HG02943 (cell line): ENCODE measurements around the gene KLHL13.
"Not testable (repeated sequence)": the region's sequence is repeated elsewhere in the genome, so short reads cannot be mapped to it uniquely, and the experiment has no call there.

Experiments
- ATAC-seq: cut with Tn5 transposase; IDR thresholded peaks from one replicate; pipeline ENCODE4 v1.9.1; 2021; ENCODE audit warnings: mild to moderate bottlenecking, low read depth, moderate library complexity; ENCODE audit not compliant: unreplicated experiment

Gene KLHL13, protein sequence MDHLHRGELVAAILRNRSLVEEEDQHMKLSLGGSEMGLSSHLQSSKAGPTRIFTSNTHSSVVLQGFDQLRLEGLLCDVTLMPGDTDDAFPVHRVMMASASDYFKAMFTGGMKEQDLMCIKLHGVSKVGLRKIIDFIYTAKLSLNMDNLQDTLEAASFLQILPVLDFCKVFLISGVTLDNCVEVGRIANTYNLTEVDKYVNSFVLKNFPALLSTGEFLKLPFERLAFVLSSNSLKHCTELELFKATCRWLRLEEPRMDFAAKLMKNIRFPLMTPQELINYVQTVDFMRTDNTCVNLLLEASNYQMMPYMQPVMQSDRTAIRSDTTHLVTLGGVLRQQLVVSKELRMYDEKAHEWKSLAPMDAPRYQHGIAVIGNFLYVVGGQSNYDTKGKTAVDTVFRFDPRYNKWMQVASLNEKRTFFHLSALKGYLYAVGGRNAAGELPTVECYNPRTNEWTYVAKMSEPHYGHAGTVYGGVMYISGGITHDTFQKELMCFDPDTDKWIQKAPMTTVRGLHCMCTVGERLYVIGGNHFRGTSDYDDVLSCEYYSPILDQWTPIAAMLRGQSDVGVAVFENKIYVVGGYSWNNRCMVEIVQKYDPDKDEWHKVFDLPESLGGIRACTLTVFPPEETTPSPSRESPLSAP

DNA sequence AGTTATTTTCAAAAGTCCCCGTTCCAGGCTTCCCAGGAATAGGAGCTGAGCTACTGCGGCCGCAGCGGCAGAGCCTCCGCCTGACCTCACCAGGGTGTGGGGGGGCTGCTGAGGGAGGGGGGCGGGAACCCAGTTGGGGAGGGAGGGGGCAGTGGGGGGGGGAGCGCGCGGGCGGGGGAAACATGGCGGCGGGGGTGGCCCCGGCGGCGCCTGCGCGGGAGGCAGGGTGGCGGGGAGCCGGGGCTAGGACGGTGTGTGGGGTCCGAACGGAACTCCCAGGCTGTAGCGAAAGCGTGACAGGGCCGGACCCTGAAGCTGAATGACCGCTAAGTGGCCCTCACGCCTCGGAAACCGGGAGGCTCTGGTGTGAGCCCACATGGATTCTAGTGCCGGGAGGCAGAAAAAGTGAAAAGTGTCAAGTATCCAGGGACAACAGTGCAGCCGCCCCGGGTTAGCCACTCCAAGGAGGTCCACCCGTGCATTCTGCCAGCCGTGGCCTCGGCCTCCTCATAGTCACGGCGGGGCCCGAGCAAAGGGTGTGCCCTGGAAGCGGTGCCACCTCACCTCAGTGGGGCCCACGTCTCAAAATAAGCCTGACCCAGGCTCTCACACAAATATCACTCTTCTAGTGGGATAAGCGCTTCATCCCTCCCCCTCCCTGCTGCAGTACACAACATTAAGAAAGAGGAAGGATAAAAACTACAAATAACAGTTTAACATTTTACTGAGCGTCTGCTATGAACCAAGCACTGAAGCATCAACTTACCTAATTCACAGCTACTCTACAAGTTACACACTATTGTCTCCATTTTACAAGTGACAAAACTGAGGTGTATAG, at the start of gene KLHL13:
Gene KLHL13 (minus strand): TSS at position 98 of the 838 bp plus-strand sequence. CDS start 88,337 bp downstream, outside the sequence.
- ATAC-seq = no peak

DNA sequence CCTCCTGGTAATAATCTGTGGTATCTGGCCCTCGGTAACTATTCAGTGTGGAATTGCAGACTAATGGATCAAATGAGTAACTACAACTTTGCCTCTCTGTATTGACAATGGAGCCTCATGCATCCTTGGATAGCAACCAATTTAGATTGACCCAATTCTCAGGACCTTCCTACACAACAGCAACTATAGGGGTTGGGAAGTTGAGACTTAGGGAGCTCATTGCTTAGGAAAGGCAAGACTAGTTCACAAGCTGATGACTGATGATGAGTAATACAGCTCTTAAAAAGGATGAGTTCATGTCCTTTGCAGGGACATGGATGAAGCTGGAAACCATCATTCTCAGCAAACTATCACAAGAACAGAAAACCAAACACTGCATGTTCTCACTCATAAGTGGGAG, 47.5 kb upstream of the KLHL13 start:
- ATAC-seq = no peak

DNA sequence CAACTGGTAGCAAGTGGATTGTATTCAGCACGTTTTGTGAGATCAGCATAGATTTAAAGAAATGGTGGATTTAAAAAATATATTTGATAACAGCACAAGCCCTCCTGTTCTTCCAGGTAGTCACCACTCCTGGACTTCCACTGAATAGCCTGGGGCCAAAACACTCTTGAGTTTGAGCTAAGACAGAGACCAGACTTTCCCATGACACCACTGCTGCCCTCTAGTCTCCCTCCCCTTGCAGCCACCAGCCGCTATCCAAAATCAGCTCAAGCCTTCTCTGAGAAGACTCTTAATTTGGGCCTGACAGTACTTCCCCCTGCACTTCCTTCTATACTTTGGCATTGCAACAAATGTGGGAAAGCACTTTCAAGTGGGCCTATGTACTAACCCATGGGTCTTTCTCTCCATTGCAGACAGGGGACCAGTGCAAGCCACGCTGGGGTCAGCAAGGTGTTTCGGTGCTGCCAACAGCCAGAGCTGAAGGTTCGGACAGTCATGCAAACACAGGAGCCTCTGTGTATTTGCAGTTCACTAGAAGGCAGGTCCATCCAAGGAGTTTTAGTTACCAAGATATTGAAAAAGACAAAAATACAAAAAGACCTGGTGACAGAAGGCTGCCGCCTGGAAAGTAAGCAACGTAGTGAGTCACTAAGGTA, 40.5 kb upstream of the KLHL13 start:
- ATAC-seq = no peak

DNA sequence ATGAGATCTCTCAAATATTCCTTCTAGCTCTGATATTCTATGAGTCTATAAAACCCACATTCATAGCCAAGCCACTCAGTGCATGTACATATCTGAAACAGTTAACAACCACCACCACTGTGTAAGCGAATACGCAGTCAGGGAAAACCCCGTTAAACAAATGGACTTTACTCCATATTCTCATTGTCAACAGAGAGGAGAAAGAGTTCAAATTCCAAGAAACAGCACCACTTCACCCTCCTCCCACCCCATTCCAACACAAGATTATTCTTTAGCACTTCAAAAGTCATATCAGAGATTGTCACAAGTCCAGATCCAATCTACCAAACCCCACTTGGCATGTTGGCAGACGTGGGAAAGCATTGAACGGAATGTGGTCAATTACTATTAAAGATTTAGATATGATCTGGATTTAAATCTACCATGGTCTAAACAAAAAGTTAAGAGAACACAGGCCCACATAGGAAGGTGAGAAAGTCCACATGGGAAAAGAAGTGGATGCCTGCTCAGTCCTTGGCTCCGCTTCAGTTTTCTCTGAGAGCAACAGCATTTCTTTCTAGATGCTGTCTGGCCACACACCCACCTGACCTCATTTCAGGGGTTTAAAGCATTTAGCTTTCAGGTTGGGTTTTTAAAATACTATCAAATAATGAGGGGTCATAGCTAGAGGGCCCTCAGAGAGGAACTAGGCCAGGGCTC, 39.8 kb upstream of the KLHL13 start:
- ATAC-seq = no peak

DNA sequence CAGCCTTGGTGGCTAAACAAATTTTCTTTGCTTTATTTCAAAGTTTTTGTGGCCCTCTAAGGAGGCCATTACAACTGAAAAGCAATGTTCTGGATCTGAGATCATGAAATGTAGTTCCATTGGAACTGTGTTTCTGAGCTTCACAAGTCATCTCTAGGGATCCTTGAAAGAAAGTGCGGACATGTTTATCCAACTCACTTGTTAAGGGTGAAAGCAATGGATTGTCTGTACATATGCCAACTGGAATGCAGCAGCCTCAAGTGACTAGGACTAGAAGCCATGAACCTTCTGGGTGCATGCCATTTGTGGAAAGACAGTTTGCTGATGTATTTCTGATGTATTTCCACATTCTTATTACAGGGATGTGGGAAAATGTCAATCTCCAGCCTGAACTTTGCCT, 36.7 kb upstream of the KLHL13 start:
- ATAC-seq = no peak

DNA sequence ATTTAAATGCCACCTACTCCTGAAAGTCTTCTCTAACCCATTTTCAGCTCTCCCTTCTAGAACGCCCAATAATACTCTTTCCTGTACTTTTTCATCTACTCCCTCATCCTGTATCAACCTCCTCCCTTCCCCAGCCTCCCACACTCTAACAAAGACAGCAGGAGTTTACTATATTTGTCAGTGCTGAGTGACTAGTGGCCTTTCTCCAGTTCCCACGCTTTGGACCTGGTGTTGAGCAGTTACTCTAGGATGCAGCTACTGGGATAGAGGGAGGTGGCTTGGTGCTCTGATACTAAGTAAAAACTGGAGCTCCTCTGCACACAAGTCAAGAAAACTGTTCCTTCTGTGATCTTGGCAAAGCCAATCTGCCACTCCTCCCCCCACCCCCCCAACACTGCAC, 36.1 kb upstream of the KLHL13 start:
- ATAC-seq = no peak

DNA sequence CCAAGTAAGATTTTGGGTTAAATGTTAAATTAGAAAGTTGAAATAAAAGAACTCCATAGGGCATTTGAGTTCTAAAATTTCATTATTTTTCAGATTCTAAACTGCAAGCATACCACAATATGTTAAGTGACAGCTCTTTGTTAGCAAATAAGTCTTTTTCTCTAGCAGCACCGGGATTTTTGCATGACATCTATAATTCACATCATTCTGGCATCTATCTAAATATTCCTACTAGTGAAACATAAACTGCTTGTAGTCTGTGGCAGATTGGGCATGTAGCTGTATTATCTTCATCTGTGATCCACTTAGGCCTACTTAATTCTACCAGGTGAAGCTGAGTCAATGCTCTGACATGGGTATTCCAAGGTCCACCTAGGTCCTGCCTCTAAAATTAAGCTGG, 32.1 kb upstream of the KLHL13 start:
- ATAC-seq = no peak

DNA sequence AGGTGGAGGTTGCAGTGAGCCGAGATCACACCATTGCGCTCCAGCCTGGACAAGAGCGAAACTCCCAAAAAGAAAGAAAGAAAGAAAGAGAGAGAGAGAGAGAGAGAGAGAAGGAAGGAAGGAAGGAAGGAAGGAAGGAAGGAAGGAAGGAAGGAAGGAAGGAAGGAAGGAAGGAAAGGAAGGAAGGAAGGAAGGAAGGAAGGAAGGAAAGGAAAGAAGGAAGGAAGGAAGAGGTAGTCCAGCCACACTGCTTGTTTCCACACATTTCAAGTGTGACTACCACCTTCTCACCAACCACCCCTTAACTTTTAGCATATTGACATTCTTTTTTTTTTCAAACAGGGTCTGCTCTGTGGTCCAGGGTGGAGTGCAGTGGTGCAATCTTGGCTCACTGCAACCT, 31.2 kb upstream of the KLHL13 start:
- ATAC-seq = not testable (repeated sequence)

DNA sequence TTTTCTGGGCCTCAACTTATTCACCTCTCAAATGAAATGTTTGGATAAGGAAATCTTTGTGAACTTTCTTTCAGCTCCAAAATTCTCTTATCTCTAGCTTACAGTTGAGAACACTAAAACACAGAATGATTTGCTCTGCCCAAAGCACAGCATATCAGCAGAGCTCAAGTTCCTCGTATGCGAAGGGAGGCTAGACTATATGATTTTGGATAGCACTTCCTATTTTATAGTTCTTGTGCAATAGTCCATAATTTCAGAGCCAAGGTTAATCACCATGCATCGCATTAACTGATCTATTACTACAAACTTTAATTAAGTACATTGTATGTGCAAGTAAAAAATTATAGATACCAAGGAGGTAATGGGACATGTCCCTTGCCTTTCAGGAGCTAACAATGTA, 27.0 kb upstream of the KLHL13 start:
- ATAC-seq = no peak

DNA sequence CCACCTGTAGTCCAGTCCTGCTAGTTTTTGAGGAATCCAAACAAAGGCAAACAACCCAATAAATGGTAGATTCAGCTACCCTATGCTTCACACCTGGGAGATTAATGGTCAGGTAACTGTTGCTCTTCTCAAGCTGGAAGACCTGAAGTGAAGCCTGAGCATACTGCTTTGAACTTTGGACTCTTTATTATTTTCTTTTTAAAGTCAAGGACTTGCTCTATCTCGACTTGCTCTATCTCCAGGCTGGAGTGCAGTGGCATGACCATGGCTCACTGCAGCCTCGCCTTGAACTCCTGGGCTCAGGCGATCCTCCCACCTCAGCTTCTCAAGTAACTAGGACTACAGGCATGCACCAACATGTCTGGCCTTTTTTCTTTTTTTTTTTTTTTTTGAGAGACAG, 14.7 kb upstream of the KLHL13 start:
- no peak for ATAC-seq

DNA sequence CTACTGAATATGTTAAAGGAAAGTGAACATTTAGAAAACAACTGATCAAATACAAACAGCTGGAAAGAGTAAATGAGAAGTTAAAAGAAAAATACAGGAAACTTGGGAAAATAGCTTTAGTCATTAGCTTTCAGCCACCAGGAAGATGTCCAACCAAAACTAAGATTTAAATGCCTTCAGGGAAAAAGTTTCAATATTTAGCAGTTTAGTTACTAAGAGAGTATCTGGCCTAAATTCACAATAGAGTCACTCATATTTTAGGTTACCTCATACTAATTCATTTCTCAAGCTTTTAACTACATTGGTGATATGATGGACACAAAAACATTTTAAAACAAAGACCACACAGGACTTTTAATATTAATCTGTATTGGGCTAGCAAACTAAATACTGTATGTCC, 13.1 kb upstream of the KLHL13 start:
- no peak for ATAC-seq

DNA sequence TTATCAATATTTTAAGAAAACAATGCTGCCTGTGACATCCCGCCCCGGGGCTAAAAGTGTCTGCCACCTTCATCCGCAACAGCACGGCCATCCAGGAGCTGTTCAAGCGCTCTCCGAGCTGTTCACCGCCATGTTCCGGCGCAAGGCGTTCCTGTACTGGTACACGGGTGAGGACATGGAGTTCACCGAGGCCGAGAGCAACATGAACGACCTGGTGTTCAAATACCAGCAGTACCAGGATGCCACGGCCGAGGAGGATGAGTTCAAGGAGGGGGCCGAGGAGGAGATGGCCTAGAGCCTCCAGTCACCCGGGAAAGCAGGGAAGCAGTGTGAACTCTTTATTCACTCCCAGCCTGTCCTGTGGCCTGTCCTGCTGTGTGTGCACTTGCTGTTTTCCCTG, 12.1 kb upstream of the KLHL13 start:
- no peak for ATAC-seq

DNA sequence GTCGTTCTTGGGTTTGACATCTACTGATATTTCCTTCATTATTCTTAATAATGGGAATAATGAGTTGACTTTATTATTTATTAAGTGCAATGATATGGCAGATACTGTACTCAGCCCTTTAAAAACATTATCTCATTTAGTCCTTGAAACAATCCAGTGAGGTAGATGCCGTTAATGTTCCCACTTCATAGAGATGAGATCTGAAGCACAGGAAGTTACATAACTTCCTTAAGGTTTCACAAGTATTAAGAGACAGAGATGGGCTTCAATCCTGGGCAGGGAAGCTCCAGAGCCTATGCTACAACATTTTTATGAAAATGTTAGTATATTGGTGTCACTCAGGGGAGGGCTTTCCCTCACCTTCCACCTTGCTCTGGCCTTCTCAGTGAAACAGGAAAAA, 9.7 kb upstream of the KLHL13 start:
- ATAC-seq = no peak

DNA sequence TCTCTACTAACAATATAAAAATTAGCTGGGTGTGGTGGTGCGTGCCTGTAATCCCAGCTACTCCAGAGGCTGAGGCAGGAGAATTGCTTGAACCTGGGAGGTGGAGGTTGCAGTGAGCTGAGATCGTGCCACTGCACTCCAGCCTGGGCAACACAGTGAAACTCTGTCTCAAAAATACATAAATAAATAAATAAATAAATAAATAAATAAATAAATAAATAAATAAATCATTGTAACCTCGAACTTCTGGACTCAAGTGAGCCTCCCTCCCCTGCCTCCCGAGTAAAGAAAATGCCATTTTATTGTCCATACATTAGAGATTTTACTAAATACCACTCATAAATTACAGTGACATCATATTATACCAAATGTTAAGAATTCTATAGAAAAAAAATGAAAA, 7.6 kb upstream of the KLHL13 start:
- not testable (repeated sequence) for ATAC-seq

DNA sequence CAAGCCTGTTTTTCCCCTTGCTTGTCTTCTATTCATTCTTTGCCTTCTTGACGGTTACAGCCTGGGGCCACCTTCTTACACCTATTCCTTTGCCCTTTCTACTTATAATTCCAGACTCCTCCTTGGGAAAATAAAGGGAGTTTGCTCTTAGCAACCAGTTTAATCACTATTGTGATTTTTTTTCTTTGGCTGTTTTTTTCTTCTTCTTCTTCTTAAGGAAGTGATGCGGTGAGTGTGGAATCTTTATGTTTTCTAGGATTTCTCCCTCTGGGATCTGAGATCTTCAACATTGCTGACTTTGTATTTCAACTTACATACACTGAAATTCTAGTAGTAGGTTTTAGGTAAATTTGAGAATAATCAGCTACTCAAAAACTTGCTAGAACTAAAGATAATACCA, 1.1 kb upstream of the KLHL13 start:
- no peak for ATAC-seq

DNA sequence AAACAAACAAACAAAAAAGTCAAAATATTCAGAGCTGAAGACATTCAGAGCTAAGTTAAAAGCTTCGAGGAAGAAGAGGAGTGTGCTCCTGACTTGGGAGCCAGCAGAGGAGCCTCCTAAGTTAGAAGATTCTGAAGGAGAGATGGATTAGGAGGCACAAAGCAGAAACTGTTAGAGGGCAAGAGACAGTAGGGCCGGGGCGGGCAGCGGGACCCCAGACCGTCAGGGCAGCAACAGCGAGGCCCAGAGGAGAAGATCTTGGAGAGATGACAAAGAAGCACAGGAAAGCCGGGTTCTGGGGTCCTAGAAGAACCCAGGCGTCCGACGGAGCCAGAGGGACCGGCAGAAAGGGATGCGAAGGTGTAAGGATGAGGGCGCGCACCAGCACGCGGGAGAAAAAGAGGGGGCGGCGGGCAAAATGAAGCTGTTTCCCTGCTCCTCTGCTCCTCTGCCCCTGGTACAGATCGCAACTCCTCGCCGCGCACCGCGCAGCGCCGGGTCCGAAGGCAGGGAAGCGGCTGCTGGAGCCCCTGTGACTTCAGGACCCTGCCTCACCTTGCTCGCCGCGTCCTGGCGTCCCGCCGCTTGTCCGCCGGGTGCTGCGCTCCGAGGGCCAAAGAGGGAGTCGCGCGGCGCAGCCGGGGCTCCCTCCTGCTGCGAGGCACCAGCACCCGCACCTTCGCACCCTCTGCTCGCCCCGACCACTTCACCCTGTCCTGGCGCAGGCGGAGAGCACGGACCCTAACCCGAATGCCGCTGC, 477 bp downstream of the KLHL13 start:
- ATAC-seq = no peak

DNA sequence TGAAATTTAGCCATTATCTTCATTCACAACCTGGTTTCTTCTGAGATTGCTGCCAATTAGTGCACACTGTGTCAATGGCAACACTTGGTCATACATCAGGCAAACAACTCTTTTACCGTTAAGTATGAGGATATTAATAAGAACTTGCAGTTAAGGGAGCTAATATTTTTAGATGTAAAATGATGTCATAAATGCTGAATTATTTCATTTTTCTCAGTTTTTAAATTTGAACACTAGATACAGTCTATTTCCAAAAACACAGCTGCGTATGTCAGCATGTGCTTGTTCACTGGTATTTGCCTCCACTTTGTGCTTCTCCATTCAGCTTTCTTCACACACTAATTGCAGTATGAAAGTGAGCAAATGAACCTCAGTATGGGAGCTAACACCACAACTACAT, 1.6 kb downstream of the KLHL13 start:
- ATAC-seq = no peak

DNA sequence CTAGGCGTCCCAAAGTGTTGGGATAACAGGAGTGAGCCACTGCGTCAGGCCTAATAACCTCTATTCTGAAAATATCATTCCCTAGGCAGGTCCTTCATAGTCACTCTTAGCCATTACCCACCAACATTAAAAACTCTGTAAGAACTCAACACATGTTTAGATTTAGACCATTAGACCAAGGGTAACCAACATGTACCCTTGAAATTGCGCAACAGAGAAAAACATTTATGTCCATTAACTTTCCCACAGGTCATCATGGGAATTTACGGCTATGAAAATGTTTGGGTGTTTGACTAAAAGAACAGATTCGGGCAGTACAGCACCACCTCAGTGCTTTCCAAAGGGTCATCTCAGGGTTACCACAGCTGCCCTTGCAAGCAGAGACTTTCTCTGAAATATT, 7.5 kb downstream of the KLHL13 start:
- ATAC-seq = no peak

DNA sequence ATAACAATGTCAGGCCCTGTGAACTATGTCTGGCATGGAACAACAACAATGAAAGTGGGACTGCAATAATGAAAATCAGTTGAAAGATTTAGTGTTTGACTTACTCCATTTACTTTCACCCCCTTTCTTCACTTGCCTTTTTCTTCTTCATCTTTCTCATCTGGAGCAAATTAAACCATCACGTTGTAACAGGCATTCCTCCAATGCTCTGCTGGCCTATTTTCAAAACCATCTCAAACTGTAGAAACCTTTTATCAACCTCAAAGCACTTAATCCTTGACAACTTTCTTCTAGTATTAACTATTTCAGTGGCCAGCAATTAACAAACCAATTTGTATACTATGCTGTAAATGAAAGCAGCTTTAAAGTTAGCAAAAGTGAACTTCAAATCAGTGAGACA, 8.3 kb downstream of the KLHL13 start:
- no peak for ATAC-seq

DNA sequence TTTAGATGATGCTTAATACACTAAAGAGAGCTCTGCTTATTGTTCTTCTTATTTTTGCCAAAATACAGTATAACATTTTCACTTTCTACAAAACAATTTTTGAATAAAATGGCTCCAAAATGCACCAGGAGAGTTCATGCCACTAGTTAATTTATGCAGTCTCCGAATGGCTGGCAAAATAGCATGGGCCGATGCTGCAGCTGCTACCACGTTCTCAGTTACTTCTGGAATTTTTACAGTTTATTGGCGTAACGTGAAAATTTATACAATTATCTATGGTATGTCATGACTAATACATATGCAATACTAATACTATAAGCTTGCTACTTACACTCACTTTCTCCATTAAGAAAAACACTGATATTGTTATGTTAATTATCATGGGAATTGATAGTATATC, 16.5 kb downstream of the KLHL13 start:
- ATAC-seq = no peak
